Endometrium (tissue), 2 donors: Measurements from ENCODE around the gene JOSD2.

Experiments
- FAIRE-seq: peaks from 2 replicates; lab custom pipeline; 2012; peaks lifted over from hg19 to GRCh38; lab: Jason Lieb, UNC
- donor health status: control.
- donor health status: control.

The JOSD2 gene, protein sequence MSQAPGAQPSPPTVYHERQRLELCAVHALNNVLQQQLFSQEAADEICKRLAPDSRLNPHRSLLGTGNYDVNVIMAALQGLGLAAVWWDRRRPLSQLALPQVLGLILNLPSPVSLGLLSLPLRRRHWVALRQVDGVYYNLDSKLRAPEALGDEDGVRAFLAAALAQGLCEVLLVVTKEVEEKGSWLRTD

DNA sequence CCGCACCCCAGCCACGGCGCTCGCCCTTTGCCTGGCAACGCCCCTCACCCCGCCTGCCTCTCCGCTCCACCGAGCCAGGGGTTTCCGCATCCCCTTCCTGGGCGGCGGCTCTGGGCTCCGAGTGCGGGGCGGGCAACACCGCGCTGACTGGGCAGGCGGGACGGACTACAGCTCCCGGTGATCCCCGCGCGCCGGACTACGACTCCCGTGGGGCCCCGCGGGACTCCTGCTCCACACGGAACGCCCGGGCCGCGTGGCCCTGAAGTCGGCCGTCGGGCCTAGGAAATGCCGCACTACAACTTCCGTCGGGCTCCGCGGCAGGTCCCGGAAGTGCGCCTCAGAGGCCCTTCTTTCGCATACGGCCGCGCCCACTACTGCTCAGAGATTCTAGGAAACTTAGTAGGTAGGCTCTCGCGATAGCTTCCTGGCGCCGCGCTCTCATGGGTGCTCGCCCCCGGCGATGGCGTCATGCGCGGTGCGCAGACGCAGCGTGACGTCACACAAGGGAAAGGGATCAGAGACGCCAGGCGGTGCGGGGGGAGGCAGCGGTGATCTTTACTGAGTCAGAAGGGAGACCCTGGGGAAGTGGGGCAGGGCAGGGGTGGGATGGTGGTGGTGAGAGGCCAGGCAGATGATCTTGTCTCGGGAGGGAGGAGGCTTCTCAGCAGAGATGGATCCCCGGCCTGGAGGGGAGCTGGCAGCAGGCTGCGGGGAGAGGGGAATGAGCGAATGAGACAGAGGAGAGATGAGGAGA, at the start of gene JOSD2:
Gene JOSD2, minus strand, starts transcription at position 123 of the 754 bp plus-strand sequence. CDS start 760 bp downstream, outside the sequence.
- peak; percentile 97 for FAIRE-seq

DNA sequence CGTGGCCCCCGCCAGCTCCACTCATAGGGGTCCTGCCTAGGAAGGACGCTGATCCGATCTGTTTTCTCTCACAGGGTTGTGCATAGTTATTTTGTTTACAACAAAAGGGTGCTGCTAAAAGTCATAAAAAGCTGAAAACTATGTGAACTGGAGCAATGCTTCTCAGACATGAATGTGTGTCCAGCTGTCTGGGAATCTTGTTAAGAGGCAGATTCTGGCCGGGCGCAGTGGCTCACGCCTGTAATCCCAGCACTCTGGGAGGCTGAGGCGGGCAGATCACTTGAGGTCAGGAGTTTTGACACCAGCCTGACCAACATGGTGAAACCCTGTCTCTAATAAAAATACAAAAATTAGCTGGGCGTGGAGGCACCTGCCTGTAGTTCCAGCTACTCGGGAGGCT, 48.6 kb upstream of the JOSD2 start:
- FAIRE-seq, result no peak

DNA sequence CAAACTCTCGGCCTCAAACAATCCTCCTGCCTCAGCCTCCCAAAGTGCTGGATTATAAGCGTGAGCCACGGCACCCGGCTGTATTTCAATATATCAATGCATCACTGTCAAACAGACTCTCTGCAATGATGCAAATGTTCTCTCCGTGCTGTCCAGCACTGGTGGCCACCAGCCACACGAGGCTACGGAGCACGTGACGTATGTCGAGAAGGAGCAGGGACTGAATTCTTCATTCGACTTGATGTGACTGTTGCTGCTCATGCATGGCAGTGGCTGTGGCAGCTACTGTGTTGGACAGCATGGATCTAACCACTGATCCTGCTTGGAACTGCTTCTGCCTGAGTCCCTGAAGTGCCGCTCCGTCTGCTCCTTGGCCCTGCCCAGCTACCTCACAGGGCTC, 47.5 kb upstream of the JOSD2 start:
- no peak for FAIRE-seq

DNA sequence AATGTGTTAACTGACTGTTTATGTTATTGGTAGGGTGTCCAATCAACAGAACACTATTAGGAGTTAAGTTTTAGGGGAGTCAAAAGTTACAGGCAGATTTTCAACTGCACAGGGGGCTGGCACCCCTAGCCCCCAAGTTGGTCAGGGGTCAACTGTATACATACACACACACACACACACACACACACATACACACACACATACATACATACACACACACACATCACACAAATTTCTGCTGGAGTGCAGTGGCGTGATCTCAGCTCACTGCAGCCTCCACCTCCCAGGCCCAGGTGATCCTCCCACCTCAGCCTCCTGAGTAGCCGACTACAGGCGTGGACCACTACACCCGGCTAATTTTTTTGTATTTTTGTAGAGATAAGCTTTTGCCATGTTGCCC, 47.0 kb upstream of the JOSD2 start:
- no peak for FAIRE-seq

DNA sequence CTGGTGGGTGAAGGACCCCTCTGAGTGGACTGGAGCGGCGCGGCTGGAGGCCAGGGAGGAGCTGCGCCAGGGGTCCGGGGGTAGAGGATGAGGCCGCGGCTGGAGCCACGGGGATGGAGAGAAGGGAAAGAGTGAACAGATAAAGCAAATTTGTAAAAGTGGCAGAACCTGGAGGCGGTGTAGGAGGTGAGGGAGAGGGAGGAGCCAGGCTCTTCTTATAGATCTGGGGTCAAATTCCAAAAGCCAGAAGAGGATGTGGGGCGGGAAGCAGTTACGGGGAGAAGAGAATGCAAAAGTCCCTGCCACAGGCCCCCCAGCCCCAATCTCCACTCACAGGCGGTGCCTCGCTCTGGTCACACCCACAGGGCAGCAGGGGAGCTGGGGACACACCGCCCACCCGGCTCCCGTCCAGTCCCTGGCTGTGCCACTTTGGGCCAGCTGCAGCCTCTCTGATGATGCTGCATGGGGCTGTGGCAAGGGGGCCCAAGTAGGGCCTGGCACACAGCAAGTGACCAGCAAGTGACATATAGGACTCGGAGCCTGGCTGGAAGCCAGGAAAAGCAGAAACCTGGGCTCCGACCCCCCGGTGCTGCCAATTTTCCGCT, 46.1 kb upstream of the JOSD2 start:
- FAIRE-seq, result no peak

DNA sequence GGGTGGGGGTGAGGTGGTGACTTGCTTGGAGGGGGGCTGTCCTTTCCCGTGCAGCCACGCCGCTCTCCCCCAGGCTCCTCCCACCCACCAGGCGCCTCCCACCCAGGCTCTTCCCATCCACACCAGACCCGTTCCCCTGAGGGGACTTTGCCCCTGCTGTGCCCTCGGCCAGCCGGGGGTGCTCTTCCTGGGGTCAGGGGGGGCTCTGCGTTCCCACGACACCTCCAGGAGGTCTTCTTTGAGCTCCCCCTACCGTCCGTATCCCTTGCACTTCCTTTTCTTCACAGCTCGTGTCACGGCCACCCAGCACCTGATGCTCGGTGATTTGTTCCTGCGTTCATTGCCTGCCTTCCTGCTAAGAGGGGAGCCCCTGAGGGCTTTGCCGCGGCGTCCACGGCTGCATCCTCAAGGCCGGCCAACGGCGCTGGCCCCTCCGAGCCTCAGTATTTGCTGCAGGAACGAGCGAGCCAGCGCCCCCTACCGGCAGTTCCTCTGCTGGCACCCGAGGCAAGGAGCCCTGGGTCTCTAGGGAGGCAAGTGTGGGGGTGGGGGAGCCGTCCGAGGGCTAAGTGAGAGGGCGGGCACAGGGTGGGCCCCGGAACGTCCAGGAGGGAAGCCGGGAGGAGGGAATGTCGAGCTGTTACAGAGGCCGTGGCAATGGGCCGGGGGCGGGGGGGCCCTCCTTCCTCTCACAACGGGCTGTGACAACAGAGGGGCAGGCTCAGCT, 45.5 kb upstream of the JOSD2 start:
- no peak for FAIRE-seq

DNA sequence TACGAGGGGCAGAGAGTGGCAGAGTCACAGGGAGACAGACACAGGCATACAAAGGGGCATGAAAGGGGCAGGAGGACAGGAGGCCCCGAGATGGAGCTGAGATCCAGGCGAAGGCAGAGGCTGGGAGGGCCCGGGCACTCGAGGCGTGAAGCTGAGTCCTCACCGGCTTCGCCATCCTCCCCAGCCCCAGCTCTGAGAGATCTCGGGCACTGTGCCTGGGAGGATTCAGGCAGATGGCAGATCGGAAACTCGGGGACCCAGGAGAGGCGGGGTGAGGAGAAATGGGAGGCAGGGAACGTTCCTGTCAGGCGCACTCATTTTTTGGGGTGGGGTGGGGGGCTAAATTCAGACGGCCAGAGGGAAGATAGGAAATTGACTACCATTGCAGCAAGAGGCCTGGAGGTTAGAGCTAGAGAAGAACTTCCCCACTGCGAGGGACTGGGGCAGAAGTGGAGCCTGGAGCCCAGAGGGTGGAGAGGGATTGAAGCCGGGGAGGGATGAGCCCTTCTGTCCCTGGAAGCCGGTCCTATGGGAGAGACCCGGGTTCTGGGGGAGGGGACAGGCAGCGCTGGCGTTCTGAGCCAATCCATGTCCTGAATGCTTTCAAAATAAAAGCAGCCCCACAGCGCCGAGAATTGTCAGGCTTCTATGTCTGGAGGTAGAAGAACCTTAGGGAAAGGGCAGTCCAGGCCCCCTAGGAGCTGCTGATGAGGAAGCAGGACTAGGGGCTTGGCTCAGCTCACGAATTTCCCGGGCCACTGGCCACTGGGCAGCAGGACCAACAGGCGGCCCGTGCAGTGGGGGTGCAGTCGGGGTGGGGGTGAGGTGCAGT, 44.7 kb upstream of the JOSD2 start:
- FAIRE-seq, result no peak

DNA sequence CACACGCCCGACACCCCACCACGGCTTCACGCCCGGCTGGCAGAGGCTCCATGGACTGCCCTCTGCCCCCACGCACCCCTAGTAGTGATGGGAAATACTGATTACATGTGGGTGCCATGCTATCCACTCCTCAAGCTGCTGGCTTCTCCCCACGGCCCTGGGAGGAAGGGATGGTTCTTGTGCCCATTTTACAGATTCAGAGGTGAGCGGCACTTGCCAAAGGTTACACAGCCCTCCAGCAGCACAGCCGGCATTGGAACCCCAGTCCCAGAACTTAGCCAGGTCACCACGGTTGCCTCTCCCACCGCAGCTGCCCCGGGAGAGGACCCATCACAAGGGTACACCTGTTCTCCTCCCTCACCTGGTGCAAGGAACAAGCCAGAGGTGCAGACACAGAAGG, 44.0 kb upstream of the JOSD2 start:
- no peak for FAIRE-seq

DNA sequence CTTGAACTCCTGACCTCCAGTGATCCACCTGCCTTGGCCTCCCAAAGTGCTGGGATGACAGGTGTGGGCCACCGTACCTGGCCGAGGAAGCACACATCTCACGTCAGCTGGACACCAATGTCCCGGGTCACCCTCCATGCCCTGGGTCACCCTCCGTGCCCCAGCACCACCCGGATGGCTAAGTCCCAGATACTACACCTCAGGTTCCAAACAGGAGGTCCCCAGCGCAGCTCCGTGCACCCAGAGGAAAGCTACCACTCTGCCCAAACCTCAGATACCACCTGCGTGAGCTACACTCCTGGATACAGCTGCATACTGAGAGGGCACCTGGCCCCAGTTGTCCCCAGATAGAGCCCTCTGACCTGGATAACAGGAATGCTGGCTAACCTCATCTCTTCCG, 43.2 kb upstream of the JOSD2 start:
- FAIRE-seq, result no peak

DNA sequence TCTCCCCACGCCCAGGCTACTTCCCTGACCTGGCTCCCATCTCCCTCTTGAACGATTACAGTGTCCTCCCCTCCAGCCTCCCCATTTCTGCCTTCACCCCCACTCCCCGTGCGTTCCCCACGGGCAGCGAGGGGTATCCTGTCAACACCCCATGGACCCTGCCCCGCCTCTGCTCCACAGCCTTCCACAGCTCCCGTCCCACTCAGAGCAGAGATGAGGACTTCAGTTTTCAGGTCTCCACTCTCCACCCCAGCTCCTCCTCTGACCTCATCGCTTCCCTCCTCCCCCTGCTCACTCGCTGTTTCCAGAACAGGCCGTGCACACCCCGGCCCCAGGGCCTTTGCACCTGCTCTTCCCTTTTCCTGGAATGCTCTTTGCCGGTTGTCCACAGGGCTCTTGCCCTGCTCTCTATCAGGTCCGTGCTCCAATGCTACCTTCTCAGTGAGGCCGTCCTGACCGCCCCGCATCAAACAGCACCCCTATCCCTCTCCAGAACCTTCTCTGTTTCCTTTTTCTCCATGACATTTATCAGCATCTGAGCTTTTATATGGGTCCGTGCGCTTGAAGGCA, 42.2 kb upstream of the JOSD2 start:
- FAIRE-seq, result no peak

DNA sequence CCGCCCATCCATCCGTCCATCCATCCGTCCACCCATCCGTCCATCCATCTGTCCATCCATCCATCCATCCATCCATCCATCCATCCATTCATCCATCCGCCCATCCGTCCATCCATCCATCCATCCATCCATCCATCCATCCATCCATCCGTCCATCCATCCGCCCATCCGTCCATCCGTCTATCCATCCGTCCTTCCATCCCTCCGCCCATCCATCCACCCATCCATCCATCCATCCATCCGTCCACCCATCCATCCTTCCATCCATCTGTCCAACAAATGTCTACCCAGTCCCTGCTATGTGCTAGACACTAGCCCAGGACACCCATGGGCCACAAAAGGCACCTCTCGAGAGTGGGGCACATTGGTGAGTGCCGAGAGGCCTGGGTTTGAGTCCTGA, 41.5 kb upstream of the JOSD2 start:
- no peak for FAIRE-seq

DNA sequence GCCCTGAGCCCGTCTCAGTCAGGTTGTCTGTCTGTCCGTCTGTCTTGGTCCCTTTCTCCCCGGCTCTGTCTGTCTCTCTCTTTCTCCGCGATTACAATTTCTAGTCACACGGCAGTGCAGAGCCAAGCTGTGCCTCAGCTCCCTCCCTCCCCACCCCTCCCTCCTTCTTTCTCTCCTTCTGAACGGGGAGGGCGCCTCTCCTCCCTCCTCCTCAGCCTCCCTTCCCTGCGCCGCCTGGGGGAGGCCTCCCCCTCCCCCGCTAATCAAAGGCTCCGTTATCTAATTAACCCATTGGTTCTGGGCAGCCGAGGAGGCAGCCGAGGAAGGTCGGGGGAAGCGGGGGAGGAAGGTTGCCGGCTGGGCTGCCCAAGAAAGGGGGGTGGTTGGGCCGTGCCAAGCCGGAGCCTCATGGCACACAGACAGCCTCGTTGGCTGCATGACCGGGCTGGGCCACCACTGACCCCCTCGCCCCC, 40.8 kb upstream of the JOSD2 start:
- no peak for FAIRE-seq

DNA sequence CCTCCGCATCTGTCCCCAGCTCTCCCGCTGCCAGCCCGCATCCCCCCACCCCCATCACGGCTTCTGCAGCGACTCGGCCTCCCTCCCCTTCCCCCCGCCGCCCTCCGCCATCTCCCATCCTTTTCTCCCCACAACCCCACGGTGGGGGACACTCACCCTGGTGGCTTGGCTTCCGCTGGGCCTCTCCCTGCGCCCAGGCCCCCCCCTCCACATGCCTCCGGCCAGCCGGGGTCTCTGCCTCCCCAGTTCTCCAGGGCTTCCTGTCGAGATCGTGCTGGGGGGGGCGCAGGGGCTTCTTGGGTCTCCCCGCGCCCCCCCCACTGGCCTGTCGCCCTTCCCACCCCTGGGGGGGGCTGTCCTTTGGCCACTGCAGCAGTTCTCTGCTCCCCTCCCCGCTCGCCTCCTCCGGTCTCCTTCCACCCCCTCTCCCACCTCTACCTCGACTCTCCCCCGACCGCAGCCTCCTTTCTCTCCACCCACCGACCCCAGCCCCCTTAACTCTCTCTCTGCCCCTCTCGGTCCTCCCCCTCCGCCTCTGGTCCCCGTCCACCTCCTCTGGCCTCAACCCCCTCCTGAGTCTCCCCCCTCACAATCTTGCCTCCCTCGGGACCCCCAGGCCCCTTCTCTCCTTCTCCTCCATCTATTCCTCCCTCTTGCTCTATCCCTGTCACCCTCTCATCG, 40.2 kb upstream of the JOSD2 start:
- FAIRE-seq, result no peak

DNA sequence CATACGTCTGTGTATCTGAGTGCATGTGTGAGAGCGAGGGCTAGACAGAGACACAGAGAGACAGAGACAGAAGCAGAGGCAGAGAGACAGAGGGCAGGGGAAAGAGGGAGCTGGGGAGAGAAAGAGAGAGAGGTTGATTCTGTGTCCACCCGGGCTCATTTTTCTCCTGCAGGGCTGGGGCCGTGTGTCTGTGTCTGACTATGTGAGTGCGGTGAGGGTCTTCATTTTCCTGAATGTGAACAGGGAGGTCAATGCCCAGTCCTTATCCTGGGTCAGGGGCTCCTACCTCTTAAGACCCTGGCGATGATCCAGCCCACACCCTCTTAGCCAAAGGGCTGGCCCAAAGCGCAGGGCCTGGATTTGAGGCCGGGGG, 39.6 kb upstream of the JOSD2 start:
- FAIRE-seq, result no peak

DNA sequence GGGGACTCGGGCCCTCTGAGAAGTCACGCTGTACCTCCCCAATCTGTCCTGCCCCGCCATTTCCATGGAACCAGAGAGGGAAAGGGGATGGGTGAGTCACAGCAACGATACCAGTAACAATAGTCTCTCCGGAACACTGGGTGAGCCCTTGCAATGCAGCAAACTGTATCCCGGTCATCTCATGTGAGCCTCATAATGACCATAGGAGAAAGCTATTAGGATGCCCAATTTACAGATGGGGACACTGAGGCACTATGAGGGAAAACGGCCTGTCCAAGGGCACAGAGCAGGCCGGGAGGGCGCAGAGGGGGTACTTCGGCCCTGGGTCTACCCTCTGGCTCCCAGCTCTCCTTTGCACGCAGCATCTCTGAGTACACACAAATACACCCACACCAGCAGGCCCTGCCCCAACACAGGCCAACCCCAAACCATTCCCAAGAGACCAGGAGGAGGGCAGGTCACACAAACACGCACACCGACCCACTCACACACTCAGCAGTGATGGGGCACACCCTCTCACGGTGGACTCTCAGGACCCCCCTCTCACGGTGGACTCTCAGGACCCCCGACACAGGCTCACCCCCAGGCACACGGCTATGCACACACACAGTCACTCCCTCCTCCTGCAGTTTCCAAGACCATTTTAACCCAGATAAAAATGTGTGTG, 39.1 kb upstream of the JOSD2 start:
- FAIRE-seq, result no peak

DNA sequence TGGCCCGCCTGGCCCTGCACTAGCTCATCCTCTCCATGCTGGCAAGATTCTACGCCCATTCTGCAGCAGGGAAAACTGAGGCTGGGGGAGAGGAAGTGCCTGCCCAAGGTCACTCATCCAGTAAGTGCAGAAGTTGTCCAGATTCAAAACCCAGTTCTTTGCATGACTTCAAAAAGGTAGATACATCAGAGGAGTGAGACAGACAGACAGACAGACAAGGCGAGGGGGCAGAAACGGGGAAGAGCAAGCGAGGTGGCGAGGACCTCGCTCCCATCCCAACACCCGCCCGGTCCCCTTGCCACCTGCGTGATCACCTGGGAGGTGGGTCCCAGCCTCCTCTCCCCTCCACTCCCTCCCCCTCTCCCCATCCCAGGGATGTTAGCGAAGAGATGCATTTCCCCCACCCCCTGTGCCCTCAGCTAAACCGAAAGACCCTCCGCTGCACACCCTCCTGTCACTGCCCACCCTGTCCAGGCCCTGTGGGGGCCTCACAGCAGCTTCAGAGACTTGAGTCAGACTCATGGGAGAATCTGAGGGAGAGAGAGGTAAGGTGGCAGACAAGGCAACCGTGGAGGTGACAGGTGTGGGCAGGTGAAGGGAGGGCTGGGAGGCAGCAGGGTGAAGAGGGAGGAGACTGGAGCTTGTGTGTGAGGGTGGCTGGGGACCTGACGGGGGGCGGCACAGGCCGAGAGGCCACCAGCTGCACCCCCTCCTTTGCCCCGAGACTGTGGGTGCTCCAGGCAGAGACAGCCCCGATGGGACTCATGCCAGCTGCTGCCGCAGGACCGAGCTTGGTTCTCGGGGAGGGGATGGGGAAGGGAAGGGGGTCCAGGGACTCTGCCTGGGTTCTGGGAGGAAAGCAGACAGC, 38.3 kb upstream of the JOSD2 start:
- no peak for FAIRE-seq

DNA sequence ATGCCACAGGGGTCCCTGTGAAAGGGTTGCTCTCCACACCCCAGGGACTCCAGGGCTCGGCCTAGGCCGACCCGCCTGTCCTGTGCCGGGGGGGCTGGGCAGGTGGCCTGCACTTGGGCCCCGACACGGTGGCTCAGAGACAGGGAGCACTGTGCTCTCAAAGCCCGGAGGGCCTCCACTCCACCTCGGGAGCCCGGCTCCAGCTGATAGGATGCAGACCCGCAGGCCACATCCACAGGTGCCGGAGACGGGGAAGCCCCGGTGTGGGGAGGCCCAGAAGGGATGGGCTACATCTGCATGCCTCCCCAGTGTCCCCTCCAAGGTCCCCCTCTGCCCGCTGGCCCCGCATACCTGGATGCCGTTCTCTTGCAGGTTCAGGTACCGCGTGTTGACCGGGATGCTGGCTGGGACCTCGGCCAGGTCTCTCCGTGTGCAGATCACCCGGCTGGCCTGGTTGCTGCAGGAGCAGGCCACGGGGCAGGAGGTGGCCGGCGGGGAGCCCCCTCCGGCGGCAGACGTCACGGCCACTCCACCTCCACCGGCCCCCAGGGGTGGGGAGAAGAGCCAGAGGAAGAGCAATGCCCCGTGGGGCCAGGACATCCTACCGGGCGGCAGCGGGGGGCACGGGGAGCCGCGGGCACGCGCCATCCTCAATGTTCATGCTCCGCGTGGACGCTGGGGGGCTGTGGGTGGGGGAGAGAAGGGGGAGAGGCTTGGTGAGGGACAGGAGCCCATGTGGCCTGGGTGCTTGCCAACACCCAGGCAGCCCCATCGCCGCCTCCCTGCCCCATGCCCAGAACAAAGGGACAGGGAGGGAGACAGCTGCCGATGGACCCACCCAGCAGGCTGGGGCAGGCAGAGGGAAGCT, 37.4 kb upstream of the JOSD2 start:
- no peak for FAIRE-seq

DNA sequence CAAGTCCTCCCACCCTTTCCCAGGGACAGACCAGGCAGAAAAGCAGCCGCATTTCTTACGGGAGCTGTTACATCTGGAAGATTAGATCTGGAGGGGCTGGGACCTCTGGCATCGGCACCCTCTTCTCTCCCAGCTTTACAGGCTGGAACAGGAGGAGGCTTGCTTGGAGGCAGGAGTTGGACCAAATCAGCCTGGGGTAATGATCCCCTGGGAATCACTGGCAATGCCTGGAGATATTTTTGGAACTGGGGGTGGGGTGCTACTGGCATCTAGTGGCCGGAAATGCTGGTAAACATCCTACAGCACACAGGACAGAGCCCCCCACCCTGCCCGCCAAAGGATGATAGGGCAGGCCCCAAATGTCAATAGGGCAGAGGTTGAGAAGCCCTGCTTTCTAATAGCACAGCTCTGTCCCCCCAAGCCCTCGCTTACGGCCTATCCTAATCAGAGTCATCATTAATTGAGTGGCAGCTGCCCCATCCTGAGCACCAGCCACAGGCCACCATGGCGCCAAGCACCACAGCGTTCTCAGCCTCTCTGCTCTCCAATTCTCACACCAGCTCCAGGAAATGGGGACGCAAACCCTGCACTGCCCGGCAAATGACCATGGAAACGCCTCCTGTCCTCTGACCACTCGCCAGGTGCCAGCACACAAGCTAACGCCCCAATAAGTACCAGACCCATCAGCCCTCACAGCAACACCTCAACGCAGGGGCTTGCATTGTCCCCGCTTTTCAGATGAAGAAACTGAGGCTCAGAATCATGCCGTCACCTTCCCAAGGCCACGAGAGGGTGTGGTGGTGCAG, 36.6 kb upstream of the JOSD2 start:
- no peak for FAIRE-seq
